Activated T-cell treated with anti-CD3 and anti-CD28 coated beads for 24 hours (primary cell): ENCODE data around the gene C5orf22.
"Not testable (repeated sequence)": the region's sequence is repeated elsewhere in the genome, so short reads cannot be mapped to it uniquely, and the experiment has no call there.

Experiments
- DNase-seq: peaks from one replicate; pipeline ENCODE4 v3.0.0-alpha.2; 2020; ENCODE audit warnings: low read depth

Gene C5orf22

DNA sequence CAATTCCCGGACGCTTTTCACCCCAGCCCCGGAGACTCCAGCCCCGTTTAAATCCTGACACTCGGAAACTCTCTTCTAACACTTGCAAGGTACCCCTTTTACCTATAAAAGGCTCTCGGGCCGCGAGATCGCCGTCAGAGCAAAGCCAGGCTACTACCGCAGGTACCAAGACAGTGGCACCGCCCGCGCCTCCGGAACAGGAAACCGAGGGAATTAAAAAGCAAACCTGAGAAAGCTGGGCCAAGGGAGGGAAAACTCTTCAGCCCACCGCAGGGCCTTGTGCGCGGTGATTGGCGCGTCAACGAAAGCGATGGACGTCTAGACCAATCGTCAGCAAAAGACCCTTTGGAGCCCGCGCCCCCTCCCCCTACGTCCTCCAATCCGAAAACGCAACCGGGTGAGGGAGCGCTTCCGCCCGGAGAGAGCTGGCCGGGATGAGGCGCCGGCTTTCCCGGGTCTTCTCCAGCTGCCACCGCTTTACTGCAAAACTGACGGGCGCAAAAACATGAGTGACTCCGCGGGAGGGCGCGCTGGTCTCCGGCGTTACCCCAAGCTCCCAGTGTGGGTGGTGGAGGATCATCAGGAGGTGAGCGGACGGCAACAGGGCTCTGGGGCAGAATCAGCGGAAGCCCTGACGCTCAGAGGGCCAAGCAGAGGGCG, at the start of gene C5orf22, which contains the start of gene DROSHA:
Gene C5orf22, plus strand, starts transcription at position 414 of the 660 bp plus-strand sequence. Its CDS starts 92 bp downstream, at position 506.
Gene DROSHA, minus strand, starts transcription at position 206 of the 660 bp plus-strand sequence. CDS start 3,034 bp downstream, outside the sequence.
- peak; percentile 91 for DNase-seq

DNA sequence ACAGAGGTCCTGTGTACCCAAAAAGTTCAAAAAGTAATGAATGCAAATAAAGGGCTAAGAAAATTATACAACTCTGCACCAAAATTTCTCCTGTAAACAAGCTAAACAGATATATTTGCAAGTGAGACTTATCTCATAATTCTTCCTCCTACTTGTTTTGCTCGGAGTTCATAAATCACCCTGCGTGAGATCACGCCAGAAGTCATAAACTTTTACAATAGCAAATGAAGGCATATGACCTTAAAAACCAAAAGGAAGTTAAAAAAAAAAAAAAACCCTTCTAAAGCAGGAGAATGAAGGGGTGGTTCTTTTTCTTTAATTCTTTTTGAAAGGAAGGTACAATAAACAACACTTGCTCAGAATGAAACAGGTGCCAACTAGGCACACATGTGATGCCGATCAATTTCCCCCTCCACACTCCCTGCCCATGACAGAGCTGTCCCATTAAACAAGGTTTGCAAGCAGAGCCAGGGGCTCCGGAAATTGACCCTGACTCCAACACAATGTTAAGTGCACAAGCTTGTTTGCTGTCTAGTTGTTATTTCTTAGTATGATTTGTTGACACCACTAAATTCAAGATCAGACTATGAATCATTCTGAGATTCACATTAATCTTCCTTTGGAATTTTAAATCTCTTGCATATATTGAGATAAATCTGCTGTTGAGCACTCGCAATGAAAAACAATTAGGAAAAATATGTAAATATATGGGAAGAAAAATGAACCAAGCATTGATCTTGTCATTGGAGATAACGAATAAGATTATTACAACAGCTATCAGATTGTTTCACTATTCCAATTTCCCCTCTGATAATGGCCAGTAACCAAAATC, 46.5 kb upstream of the C5orf22 start:
- no peak for DNase-seq

DNA sequence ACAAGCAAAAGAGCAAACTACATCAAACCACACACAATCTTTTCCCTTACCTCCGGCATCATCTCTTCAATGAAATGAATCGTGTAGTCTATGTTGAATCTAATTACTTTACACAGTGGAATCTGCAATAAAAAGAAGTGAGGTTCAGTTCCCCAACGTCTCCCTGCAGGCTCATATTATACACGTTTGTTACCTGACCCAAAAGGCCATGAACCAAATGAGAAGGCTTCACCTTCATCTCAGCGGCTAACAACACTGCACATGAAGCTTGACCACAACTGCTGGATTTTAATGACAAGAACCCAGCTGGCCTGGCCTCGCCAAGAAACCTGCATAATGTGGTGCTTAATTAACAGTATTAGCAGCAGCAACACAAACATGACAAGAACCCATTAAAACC, 45.7 kb upstream of the C5orf22 start:
- DNase-seq, result no peak

DNA sequence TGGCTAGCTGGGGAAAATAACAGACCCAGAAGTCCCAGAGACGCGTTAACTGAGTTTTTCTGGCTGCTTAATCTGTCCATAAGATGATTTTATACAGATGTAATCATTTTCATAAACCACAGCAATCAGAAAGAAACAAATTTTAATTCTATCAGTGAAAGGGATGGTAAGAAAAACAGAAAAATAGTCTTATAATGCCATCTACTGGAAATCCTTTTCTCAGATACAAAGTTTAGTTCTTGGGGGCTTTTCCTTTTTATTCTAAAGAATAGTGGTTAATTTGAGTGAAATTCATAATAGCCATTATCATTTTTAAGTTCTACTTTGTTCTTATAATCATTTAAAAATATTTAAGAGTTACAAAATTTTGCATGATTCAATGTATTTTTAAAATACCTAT, 44.6 kb upstream of the C5orf22 start:
- no peak for DNase-seq

DNA sequence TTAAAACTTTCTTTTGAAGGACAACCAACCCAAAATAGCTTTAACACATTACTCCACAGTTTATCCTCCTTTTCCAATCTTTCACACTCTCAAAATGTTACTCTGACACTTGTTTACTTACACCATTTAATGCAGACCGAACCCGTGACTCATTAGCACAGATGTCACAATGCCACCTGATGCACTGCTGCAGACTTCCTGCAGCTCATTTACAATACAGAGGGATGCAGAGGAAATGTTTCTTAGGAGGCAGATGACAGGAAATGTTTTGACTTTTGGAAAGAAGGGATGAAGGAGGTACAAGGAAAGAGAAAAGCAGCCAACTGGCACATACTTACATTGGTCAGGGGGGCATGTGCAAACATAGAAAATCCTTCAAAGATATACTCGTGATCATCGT, 39.2 kb upstream of the C5orf22 start:
- DNase-seq, result no peak

DNA sequence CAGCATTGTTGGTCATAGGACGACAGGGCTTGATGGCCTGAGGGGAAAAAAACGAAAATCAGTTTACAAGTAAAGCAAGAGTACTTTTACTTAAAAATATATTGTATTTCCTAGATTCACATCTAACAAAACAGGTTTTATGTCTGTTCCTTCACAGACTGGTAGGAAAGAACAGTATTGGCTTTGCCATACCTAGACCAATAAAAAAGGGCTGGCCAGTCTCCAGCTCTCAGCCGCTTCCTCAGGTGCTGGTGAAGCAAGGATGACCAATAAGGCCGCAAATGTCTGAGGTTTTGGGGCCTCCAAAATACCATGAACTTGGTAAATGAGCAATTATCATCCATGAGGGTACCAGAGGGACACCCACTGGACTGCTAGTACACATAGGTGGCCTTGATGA, 36.8 kb upstream of the C5orf22 start:
- DNase-seq, result no peak

DNA sequence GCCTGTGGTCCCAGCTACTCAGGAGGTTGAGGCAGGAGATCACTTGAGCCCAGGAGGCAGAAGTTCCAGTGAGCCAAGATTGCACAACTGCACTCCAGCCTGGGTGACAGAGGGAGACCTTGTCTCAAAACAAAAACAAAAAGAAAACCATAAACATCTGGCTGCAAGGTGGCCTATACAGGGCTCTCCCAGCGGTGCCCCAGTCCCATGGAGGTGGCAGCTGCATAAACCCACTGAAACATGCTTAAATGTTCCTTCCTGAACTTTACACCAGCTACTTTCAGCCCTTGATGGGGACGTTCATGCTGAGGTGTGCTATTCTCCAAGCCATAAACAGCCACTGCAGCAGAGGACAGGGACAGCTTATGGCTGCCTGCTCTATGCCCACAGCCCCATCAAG, 35.8 kb upstream of the C5orf22 start:
- no peak for DNase-seq

DNA sequence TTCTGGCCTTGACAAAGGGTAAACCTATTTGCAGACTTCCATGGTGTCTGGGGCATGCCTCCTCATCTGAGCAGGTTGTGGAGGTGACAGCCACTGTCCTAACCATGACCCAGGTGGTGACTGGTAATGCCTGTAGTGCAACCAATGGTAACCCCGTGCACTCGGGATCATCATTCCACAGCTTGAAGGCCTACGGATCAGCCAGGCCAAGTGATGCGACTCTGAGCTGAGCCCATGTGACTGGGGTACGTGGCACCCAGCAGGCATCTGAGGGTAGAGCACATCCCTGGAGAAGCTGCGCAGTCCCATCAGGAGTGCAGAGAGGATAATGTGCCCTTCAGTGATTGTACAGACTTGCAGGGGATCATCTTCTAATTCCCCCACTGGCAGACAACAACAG, 35.2 kb upstream of the C5orf22 start:
- DNase-seq, result no peak

DNA sequence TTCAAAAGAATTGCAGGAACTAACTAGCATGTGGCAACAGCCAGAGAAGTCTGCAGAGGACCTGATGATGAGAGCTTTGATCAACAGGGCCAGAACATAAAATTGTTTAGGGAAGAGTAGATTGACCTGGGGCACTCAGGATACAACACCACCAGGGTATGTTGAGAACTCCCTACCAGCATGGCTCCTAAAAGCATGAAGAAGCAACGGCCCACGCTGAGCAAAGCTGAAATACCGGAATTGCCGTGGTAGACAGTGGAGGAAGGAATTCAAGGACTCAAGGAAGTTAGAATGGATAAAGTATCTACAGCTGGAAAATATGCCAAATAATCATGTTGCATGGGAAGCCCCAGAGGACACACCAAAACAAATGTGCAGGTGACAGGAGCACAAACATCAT, 31.8 kb upstream of the C5orf22 start:
- DNase-seq, result no peak

DNA sequence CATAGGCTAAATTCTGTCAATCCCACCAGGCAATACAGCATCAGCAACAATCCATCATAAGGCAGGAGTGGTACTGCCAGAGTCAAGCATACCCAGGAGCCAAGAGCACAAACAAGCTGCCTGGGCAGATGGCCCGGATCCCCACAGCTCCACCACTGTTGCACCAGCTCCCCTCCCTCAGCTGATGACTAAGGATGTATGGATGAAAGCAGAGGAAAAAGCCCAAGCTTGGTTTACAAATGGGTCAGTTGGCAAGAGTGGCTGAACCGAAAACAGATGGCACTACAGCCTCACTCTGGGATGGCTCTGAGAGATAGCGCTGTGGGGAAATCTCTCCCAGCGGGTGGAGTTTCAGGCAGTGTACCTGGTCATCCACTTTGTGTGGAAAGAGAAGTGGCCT, 29.6 kb upstream of the C5orf22 start:
- no peak for DNase-seq

DNA sequence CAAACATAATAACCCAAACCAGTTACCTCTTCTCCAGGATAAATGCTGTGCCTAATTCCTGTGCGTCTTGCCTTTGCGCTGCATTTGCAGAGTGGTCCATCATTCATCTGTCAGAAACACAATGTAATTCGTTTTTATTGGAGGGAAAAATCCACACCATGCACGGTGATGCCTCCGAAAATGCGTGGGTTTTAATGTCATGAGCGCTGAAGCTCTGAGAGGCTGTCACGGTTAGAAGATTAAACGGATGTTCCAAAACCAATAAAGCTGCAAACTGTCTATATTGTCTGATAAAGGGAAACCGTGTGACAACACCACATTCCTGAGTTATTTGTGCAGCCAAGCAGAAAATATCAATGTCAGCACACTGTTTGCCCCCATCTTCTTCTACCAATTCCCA, 27.6 kb upstream of the C5orf22 start:
- no peak for DNase-seq

DNA sequence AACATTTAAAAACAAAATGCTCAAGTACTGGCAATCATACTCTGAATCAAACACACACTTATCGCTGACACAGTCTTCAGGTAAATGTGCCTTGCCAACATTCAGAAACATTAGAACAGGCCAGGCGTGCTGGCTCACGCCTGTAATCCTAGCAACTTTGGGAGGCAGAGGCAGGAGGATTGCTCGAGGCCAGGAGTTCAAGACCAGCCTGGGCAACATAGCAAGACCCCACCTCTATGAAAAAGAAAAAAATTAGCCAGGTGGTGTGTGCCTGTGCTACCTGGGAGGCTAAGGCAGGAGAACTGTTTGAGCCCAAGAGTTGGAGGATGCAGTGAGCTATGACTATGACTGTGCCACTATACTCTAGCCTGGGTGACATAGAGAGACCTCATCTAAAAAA, 20.8 kb upstream of the C5orf22 start:
- DNase-seq, result no peak

DNA sequence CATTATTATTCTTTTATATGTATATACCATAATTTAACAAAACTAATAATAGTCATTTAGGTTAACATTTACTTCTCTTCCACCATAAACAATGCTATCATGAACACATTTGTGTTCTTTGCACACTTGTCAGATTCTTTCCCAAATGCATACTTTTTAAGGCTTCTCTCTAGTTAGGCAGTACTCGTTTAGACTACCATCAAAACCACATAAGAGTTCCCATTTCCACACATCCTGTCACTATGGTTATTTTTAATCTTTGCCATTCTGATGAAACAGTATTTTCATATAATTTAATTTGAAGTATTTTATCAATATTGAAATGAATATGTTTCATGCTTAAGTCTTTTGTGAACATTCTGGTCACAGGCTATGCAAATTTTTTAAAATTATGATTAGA, 15.3 kb upstream of the C5orf22 start:
- no peak for DNase-seq

DNA sequence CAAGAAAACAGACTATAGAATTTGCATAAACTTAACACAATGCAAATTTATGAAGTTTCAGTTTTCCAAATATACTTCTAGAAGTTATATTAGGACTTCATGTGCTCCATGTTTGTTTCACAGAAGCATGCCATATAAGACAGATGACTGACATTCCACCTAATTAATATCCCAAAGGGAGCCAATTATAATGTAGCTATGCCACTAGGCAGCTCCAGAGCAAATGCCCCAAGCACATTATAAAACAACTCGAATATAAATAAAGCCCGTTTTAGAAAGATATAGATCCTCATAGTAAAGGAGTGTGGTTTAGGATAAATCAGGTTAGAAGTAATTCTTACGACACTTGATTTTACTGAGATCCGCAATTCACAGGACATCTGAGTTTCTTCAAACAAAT, 9.1 kb upstream of the C5orf22 start:
- no peak for DNase-seq

DNA sequence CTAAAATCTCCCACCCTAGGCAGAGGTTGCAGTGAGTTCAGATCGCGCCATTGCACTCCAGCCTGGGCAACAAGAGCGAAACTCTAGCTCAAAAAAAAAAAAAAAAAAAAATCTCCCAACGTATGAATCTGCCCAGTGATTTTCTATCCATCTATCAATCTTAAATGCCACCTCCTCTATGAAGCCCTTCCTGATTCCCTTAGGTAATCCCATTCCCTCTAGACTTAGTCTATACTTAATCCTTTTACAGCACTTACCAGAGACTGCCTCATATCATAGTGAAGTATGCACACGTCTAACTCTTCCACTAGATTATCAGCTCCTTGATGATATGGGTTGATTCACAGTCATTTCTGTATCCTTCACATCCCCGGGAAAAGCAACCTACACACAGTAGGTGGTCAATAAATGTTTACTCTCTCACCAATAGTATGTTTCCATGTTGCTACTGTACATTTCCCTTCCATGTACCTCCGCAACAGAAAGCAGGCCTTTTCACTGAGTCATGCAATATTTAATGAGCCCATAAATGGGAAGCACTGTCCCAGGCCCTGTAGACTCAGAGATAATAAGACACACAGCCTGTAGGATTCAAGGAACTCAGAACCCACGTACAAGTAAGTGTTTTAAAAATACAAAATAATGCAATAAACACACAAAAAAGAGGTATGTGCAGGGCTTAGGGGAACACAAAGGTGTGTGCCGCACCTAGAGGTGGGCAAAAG, 1.4 kb upstream of the C5orf22 start:
- DNase-seq, result no peak

DNA sequence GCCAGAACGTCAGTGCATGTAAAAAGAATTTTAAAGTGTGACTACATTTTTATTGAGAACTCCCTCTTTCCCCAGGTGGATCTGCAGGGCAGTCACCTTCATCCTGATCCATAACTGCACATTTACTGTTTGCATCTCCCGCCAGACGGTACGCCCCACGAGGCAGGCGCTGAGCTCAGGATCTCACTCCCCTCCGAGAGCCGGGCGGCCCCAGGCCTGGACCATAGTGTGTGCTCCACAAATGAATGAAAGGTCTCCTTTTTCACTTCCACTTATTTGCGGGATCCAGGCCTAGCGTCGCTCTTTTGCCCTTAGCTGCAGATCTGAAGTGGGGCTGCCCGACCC, 586 bp upstream of the C5orf22 start:
- no peak for DNase-seq

DNA sequence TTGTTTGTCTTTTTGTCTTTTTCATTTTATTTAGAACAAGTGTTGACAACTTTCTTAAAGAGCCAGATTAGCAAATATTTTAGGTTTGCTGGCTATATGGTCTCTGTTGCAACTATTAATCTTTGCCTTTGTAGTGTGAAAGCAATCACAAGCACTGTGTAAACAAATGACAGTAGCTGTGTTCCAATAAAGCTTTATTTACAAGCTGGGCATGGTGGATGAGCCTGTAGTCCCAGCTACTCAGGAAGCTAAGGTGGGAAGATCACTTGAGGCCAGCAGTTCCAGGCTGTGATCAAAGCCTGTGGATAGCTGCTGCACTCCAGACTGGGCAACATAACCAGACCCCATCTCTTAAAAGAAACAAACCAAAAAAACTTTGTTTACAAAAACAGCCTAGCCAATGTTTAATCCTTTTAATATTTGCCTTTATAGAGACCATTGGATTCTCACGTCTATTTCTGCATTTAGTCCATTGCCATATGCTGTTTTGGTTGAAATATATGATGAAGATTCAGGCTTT, 2.5 kb downstream of the C5orf22 start:
- DNase-seq, result no peak

DNA sequence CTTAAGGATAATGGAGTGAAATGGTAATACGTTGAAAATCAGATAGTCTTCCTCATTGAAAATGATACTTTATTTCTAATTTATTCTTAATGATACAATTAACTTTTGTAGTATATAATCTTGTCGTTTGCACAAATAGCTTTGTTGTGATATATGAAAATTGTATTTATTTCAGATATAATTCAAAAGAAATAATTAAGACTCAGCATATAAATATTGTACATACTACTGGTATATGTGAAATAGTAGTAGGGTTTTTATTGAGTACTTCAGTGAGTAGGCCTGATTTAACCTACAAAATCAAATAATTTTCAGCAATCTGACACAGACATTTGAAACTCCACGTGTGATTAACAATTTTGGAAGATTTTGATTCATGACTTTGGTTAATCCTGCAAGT, 4.8 kb downstream of the C5orf22 start:
- DNase-seq, result no peak

DNA sequence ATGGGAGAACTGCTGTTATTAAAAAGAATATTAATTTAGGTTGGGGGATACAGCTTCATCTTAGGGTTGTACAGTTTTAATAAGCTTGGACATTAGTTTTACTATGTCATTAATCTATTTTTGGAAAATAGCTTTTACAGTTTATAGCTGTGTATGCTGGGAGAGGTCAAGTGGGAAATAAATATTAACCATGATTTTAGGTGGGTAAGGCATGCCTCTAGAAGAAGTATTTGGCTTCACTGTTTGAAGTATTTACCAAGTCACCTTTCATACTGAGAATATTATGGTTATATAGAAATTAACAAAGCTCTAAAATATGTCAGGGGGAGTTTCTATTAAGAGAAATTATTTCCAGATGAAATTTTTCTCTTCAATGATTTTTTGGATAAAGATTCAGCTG, 5.2 kb downstream of the C5orf22 start:
- no peak for DNase-seq

DNA sequence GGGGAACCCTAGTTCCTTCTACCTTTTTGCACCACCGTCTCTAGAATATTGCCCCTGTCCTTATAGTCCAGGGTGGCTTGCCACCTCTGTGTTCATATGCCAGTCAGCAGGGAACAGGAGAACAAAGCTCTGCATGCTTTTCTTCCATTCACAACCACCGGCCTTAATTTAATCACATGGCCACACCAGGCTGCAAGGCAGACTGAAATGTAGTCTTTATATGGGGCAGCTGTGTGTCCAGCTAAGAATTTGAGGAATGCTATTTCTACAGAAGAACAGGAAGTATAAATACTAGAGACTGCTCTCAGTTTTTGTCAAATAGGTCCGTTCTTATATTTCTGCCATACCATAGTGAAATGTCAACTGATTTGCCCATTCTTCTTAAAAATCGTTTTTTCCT, 5.8 kb downstream of the C5orf22 start:
- no peak for DNase-seq

DNA sequence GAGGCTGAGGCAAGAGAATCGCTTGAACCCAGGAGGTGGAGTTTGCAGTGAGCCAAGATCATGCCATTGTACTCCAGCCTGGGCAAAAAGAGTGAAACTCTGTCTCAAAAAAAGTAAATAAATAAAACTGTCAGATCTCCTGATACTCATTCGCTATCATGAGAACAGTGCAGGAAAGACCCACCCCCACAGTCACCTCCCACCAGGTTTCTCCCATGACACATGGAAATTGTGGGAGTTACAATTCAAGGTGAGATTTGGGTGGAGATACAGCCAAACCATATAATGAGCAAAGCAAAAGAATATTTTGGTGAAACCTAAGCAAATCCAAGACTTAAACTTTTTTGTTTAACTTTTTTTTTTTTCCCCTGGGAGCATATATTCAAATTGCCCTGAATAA, 17.0 kb downstream of the C5orf22 start:
- DNase-seq, result not testable (repeated sequence)

DNA sequence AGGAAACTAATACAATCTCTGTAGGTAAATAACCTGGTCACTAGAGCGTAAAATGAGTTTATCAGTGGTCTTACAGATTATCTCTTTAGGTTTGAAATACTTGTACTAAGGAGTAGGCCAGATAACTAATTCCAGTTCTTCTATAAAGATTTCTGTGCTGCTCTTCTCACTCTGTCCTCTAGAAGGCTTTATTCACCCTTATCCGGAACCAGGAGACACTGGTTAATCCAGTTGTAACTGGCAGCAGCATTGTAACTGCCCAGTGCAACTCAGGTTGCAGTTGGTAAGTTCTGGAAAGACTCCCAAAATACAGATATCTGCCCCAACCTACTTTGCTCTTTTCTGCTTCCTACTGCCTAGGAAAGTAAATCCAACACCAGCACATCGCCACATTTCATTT, 19.8 kb downstream of the C5orf22 start:
- no peak for DNase-seq

DNA sequence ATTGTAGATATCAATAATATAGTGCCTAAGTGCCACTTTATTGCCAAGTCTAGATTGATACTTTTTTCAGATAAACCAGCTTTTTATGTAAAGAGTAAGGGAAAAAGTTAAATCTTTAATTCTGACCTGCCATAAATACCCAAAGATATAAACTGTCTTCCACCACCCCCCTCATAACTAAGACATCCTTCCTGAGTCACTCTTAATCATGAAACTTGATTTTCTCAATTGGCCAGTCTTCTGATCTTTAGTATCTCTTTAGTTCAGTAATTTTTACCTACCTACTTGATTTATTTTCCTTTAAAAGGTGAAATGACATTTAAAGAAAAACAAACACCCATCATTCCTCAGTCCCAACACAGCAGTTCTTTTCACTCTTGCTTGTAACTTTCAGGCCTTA, 21.8 kb downstream of the C5orf22 start:
- DNase-seq, result no peak
